C4-2B (cell line): ENCODE data around the gene CYSRT1.

Experiments
- ZFX ChIP-seq: fragments of 450-650 bp; IDR thresholded peaks from 2 replicates; pipeline ENCODE4 v1.6.1; 2017
- TF ChIP-seq, protein P1 (sequence below): fragments of 450-650 bp; conservative IDR thresholded peaks from 2 replicates; pipeline ENCODE4 v1.5.1; 2017; ENCODE audit warnings: mild to moderate bottlenecking

DNA sequence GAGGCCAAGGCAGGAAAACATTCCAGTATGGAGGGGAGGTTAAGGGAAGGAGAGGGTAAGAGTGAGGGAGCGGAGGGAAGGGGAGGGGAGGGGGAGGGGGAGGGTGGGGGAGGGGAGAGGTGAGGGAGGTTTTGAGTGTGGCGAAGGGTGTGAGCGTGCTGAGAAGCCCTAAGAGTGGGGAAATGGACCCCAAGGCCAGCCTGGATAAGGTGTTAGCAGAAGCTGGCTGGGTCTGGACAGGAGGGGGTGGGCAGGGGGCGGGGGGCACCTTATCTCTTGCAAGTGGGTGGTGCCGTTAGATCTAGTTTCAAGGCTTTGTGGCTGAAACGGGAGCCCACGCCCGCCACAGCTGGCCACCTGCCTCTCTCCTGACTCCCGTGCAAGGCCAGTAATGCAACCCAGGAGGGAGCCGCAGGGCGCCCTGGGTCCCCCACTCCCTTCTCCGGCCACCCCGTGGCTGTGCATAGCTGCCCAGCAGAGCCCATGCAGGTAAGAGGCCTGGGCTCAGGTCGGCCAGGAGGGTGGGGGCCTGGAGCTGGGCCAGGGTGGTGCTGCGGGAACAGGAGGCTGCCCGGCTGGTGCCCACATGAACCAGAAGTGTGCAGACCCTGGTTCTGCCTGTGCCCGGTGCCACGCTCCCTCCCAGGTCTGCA, 3.0 kb downstream of the CYSRT1 start:
- TF ChIP-seq, protein P1, sequence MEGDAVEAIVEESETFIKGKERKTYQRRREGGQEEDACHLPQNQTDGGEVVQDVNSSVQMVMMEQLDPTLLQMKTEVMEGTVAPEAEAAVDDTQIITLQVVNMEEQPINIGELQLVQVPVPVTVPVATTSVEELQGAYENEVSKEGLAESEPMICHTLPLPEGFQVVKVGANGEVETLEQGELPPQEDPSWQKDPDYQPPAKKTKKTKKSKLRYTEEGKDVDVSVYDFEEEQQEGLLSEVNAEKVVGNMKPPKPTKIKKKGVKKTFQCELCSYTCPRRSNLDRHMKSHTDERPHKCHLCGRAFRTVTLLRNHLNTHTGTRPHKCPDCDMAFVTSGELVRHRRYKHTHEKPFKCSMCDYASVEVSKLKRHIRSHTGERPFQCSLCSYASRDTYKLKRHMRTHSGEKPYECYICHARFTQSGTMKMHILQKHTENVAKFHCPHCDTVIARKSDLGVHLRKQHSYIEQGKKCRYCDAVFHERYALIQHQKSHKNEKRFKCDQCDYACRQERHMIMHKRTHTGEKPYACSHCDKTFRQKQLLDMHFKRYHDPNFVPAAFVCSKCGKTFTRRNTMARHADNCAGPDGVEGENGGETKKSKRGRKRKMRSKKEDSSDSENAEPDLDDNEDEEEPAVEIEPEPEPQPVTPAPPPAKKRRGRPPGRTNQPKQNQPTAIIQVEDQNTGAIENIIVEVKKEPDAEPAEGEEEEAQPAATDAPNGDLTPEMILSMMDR: no peak; the same call in none of the 2 replicates
- TF ChIP-seq ZFX: no peak
